GM12878 (cell line): ENCODE data around the gene BTNL2. TPM values are rescaled to one million over a fixed set of nuclear protein-coding genes. Genes with fewer than 3 reads are reported as not detected.

Experiments
- ATAC-seq: fragments of 200-7000 bp; cut with Tn5 transposase; 3 replicates; pipeline ENCODE4 v1.9.1; 2020; ENCODE audit warnings: mild to moderate bottlenecking, moderate library complexity
- BruUV-seq: library from RNA; stranded (reverse); fragments of 400-500 nt; replicated peaks from 2 replicates; lab custom pipeline; 2021; lab: Mats Ljungman, UMichigan
- CTCF ChIA-PET: fragments of 300-600 bp; sonication (Branson Sonifier 250); formaldehyde crosslinking; extraction: SDS; loops from one replicate; lab custom pipeline; 2021; ENCODE audit warnings: inconsistent platforms; lab: Yijun Ruan, JAX
- POLR2A ChIA-PET: fragments of 350-600 bp; formaldehyde crosslinking; extraction: SDS; loops from one replicate; lab custom pipeline; 2021; ENCODE audit warnings: inconsistent platforms; lab: Charles Lee
- RAD21 ChIA-PET: fragments of 300-600 bp; sonication (Branson Sonifier 250); formaldehyde crosslinking; loops from one replicate; lab custom pipeline; 2023; ENCODE audit warnings: antibody characterized with exemption; ENCODE audit not compliant: unreplicated experiment; lab: Charles Lee
- SMC1A ChIA-PET: fragments of 300-600 bp; sonication (Branson Sonifier 250); formaldehyde crosslinking; loops from one replicate; lab custom pipeline; 2023; ENCODE audit not compliant: unreplicated experiment, uncharacterized antibody; lab: Charles Lee
- DNase-seq: peaks from one replicate; pipeline ENCODE4 v3.0.0-alpha.2; 2011; ENCODE audit warnings: low read depth, low spot score
- FAIRE-seq: peaks from 3 replicates; lab custom pipeline; 2011; peaks lifted over from hg19 to GRCh38; lab: Jason Lieb, UNC
- H2AFZ ChIP-seq: 2 replicates; pipeline ENCODE4 v1.6.0; 2011; ENCODE audit warnings: low read depth, low read length, control low read depth; ENCODE audit not compliant: control insufficient read depth
- H3K27ac ChIP-seq: 2 replicates; pipeline ENCODE4 v1.5.1; 2011; ENCODE audit warnings: control low read depth; ENCODE audit not compliant: control insufficient read depth, insufficient read depth
- H3K27me3 ChIP-seq, 2 experiments: replicated peaks in 1 of 2; 2 replicates each; pipeline versions ENCODE4 v1.6.0 to v1.6.1; 2011; ENCODE audit warnings: low read length in 1 of 2; ENCODE audit not compliant: control insufficient read depth in 2 of 2, insufficient read depth in 2 of 2
- H3K36me3 ChIP-seq, 2 experiments: 2 replicates each; pipeline ENCODE4 v1.5.1; 2011; ENCODE audit warnings: low read length in 1 of 2; ENCODE audit not compliant: control insufficient read depth in 2 of 2, insufficient read depth in 2 of 2
- H3K4me1 ChIP-seq: 2 replicates; pipeline ENCODE4 v1.6.1; 2011; ENCODE audit warnings: mild to moderate bottlenecking, low read length, moderate library complexity, mixed read lengths; ENCODE audit not compliant: control insufficient read depth, insufficient read depth
- H3K4me2 ChIP-seq: 2 replicates; pipeline ENCODE4 v1.6.0; 2011; ENCODE audit warnings: control low read depth; ENCODE audit not compliant: control insufficient read depth, insufficient read depth
- H3K4me3 ChIP-seq: fragments of 200-600 bp; sonication (generic); 2 replicates; pipeline ENCODE4 v1.5.1; 2016
- H3K79me2 ChIP-seq: 2 replicates; pipeline ENCODE4 v1.6.0; 2011; ENCODE audit warnings: low read length; ENCODE audit not compliant: control insufficient read depth, insufficient read depth
- H3K9ac ChIP-seq: 2 replicates; pipeline ENCODE4 v1.8.0; 2011; ENCODE audit warnings: low read length, control low read depth, mixed read lengths; ENCODE audit not compliant: control insufficient read depth, insufficient read depth
- H3K9me3 ChIP-seq: replicated peaks from 3 replicates; pipeline ENCODE4 v1.5.1; 2011; ENCODE audit warnings: mild to moderate bottlenecking, low read length; ENCODE audit not compliant: control insufficient read depth, insufficient read depth
- H4K20me1 ChIP-seq: 2 replicates; pipeline ENCODE4 v1.6.0; 2011; ENCODE audit not compliant: control insufficient read depth, insufficient read depth
- CBX5 ChIP-seq: sonication (generic); IDR thresholded peaks from 2 replicates; pipeline ENCODE4 v1.6.1; 2016; ENCODE audit warnings: low read depth, moderate library complexity, mild to moderate bottlenecking, inconsistent platforms
- CHD4 ChIP-seq: fragments of 200-600 bp; sonication (generic); IDR thresholded peaks from 2 replicates; pipeline ENCODE4 v1.6.1; 2016; ENCODE audit warnings: mild to moderate bottlenecking
- CREM ChIP-seq: IDR thresholded peaks from 2 replicates; pipeline ENCODE4 v1.6.1; 2014; ENCODE audit warnings: antibody characterized with exemption, low read depth
- ETV6 ChIP-seq, 2 experiments: fragments of 450-650 bp in 1 of 2; IDR thresholded peaks in 1 of 2; conservative IDR thresholded peaks in 1 of 2; 2 replicates each; pipeline ENCODE4 v1.6.1; 2014; ENCODE audit warnings: antibody characterized with exemption in 1 of 2, borderline replicate concordance in 1 of 2, low read depth in 1 of 2, mild to moderate bottlenecking in 1 of 2, moderate library complexity in 1 of 2
- IRF4 ChIP-seq: IDR thresholded peaks from 2 replicates; pipeline ENCODE4 v1.6.1; 2011; ENCODE audit warnings: low read depth, low read length
- NR2F1 ChIP-seq: fragments of 450-650 bp; conservative IDR thresholded peaks from 2 replicates; pipeline ENCODE4 v1.6.1; 2017; ENCODE audit warnings: mild to moderate bottlenecking
- RAD21 ChIP-seq: IDR thresholded peaks from 2 replicates; pipeline ENCODE4 v1.6.1; 2011; ENCODE audit warnings: mild to moderate bottlenecking, low read depth, low read length, moderate library complexity; ENCODE audit not compliant: insufficient read depth
- RAD51 ChIP-seq: fragments of 450-650 bp; IDR thresholded peaks from 2 replicates; pipeline ENCODE4 v1.6.1; 2016; ENCODE audit warnings: moderate library complexity, mild to moderate bottlenecking, inconsistent platforms
- RFX5 ChIP-seq: IDR thresholded peaks from 2 replicates; pipeline ENCODE4 v1.6.1; 2011; ENCODE audit warnings: low read depth, low read length, improper control_type of control experiment
- SMAD5 ChIP-seq: IDR thresholded peaks from 2 replicates; pipeline ENCODE4 v1.6.1; 2016; ENCODE audit warnings: antibody characterized with exemption, low read depth
- SUPT20H ChIP-seq: IDR thresholded peaks from 2 replicates; pipeline ENCODE4 v1.6.1; 2011; ENCODE audit warnings: low read depth, mild to moderate bottlenecking, low read length, moderate library complexity, borderline replicate concordance; ENCODE audit not compliant: control insufficient read depth
- WRNIP1 ChIP-seq: IDR thresholded peaks from 2 replicates; pipeline ENCODE4 v1.6.1; 2011; ENCODE audit warnings: low read depth, low read length, improper control_type of control experiment, borderline replicate concordance
- WGBS: methylation state at CpG from one replicate; pipeline ENCODE4 v1.1.6; 2016; ENCODE audit warnings: low lambda C conversion rate; ENCODE audit not compliant: insufficient replicate concordance, insufficient coverage; ENCODE audit errors: missing lambda C conversion rate; 5-methylcytosine and 5-hydroxymethylcytosine counted together
- in situ Hi-C: fragments of 300-500 bp; cut with MboI; formaldehyde crosslinking; loops from 9 replicates; pipeline ENCODE4 v1.14.3; 2018; ENCODE audit warnings: mixed read lengths
- intact Hi-C: fragments of 100-400 bp; cut with micrococcal nuclease; formaldehyde crosslinking; loops from one replicate; pipeline ENCODE4 v1.14.2; 2022; ENCODE audit not compliant: unreplicated experiment
- polyA plus RNA-seq, 11 experiments: library from polyadenylated mRNA; depleted of rRNA in 4 of 11; unstranded in 6 of 11; stranded (reverse) in 5 of 11; fragments of >200 nt; fragmentation: Nextera tagmentation in 4 of 11; fragmentation: Illumina TruSeq in 1 of 11; extraction: Ambion mirVana in 4 of 11; extraction: Trizol in 1 of 11; gene quantifications; 1 replicate in 1 of 11; 2 replicates in 10 of 11; pipeline versions ENCODE4 v1.2.1 to v1.2.3, GENCODE V29; 2011 to 2016; ENCODE audit warnings: inconsistent platforms in 2 of 11, missing spikeins in 2 of 11, low read depth in 1 of 11
- total RNA-seq, 4 experiments: library from RNA; depleted of rRNA in 3 of 4; stranded (reverse); fragments of >200 nt in 3 of 4; fragmentation: Illumina TruSeq in 1 of 4; extraction: Trizol in 1 of 4; gene quantifications; 2 replicates each; pipeline versions ENCODE4 v1.2.1 to v1.2.3, GENCODE V29; 2013 to 2021
- TF ChIP-seq, protein P1 (sequence below), 3 experiments: IDR thresholded peaks in 2 of 3; conservative IDR thresholded peaks in 1 of 3; 2 replicates each; pipeline ENCODE4 v1.5.1; 2011; ENCODE audit warnings: low read depth in 3 of 3, low read length in 3 of 3, mild to moderate bottlenecking in 3 of 3, control low read depth in 2 of 3, moderate library complexity in 2 of 3, inconsistent platforms in 1 of 3, mixed read lengths in 1 of 3; ENCODE audit not compliant: control insufficient read depth in 2 of 3, insufficient read depth in 1 of 3; ENCODE audit errors: extremely low read depth in 1 of 3
- TF ChIP-seq, protein P2 (sequence below): fragments of 450-650 bp; IDR thresholded peaks from 2 replicates; pipeline ENCODE4 v1.6.1; 2016; ENCODE audit warnings: mild to moderate bottlenecking

The BTNL2 gene
- total and polyA plus RNA-seq, 10 of the 15 experiments (the other 5 are each of a cell fraction or from before 2014, with no cell fraction given) = 0.11 to 0.29 (median 0.26) TPM; not detected in 5

DNA sequence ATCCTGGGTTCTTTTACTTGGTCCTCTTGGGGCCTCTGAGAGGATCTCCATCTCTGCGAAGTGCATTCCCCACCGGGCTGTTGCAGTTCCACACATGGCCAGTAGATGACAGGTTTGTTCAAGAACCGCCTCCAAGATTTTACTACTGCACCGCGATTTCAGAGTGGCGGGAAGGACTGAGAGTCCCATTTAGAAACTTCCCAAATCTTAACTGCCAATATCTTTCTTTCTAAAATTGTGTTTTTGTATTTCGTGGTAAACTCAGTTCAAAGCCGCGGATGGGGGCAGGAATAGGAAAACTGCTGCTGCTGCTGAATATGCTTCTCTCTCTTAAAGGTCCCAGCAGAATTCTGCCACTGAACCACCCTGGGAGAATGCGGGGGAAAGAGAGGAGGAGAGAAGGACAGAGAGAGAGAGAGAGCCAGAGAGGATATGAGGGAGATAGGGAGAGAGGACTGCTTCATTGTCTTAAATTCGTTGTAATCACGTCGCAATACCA, 8.6 kb upstream of the BTNL2 start (continued):
- TF ChIP-seq ETV6 (conservative IDR thresholded peaks at IDR 0.05 in 1 of 2, IDR thresholded peaks at IDR 0.05 in 1 of 2; ENCODE audit: borderline replicate concordance in 1 of 2, low read depth in 1 of 2) (no peak), CREM (0 out of 2 replicates have a peak, but pooled peaks have one; percentile 9)
- TF ChIP-seq, protein P1, sequence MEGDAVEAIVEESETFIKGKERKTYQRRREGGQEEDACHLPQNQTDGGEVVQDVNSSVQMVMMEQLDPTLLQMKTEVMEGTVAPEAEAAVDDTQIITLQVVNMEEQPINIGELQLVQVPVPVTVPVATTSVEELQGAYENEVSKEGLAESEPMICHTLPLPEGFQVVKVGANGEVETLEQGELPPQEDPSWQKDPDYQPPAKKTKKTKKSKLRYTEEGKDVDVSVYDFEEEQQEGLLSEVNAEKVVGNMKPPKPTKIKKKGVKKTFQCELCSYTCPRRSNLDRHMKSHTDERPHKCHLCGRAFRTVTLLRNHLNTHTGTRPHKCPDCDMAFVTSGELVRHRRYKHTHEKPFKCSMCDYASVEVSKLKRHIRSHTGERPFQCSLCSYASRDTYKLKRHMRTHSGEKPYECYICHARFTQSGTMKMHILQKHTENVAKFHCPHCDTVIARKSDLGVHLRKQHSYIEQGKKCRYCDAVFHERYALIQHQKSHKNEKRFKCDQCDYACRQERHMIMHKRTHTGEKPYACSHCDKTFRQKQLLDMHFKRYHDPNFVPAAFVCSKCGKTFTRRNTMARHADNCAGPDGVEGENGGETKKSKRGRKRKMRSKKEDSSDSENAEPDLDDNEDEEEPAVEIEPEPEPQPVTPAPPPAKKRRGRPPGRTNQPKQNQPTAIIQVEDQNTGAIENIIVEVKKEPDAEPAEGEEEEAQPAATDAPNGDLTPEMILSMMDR (IDR thresholded peaks at IDR 0.05 in 2 of 3, conservative IDR thresholded peaks at IDR 0.05 in 1 of 3; ENCODE audit: control insufficient read depth in 2 of 3, extremely low read depth in 1 of 3, insufficient read depth in 1 of 3, low read depth in 3 of 3, low read length in 3 of 3) = peak; percentile 89 to 98 (median 98)
- TF ChIP-seq, protein P2, sequence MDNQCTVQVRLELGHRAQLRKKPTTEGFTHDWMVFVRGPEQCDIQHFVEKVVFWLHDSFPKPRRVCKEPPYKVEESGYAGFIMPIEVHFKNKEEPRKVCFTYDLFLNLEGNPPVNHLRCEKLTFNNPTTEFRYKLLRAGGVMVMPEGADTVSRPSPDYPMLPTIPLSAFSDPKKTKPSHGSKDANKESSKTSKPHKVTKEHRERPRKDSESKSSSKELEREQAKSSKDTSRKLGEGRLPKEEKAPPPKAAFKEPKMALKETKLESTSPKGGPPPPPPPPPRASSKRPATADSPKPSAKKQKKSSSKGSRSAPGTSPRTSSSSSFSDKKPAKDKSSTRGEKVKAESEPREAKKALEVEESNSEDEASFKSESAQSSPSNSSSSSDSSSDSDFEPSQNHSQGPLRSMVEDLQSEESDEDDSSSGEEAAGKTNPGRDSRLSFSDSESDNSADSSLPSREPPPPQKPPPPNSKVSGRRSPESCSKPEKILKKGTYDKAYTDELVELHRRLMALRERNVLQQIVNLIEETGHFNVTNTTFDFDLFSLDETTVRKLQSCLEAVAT = 0 out of 2 replicates have a peak, but pooled peaks have one; percentile 29

DNA sequence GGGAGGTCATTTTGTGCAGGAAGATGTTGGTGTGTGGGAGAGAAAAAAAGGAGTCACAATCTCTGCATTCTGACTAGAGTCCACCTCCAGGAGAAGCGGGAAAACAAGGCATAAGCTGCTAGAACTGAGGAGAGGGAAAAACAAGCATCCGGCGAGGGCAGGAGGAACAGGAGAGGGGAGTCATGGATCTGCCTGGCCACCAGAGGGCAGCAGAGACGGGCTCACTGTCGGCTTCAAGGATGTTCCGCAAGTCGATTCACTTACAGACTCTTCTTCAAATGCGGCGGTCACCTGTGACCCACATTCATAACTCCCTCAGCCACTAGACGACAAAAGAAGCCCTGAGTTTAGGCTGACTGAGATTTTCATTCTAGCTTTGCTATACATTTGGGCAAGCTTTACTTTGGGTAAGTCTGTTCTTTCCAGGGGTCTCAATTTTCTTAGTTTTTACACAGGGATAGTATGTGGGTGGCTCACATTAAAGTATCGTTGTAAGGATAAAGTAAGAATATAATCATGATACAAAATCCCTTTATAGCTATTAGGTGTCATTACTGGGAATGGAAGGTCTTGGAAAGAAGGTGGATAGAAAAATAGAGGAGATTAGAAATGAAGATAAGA, 6.6 kb upstream of the BTNL2 start:
- Histone ChIP-seq H3K9ac (no peak overlapping the region), H4K20me1 (no peaks in the 10 kb centered on the region), H3K4me2 (no peak overlapping the region; the same call in 1 of the 2 replicates), H3K27ac (no peak overlapping the region), H3K4me3 (no peak overlapping the region), H3K27me3 (no peaks in the 10 kb centered on the region; a peak in 2 of 4 replicates), H3K79me2 (no peaks in the 10 kb centered on the region), H3K36me3 (no peaks in the 10 kb centered on the region), H3K9me3 (no peaks in the 10 kb centered on the region), H2AFZ (peak overlapping the region; percentile 40; the same call in 1 of the 2 replicates), H3K4me1 (no peaks in the 10 kb centered on the region)
- CTCF ChIA-PET = interaction anchor here (0.6 to 11.1 kb wide), 44 partner anchors 10 to 550 kb away, joined by 3 to 200 read pairs (median 4); partner anchors contain the start of genes HLA-DQB1 and TAP2
- FAIRE-seq (peak; percentile 96), DNase-seq (peak; percentile 40), ATAC-seq (peak; percentile 94)
- SMC1A ChIA-PET = interaction anchor here (0.6 to 6.5 kb wide), 35 partner anchors 9 to 571 kb away, joined by 3 to 99 read pairs (median 4); partner anchors contain the start of gene TAP2
- RAD21 ChIA-PET = interaction anchor here (0.6 to 7.5 kb wide), 19 partner anchors 11 to 455 kb away, joined by 3 to 72 read pairs (median 6); no protein-coding TSS in a partner anchor
- intact Hi-C loops = loop anchor here (1.0 to 5.0 kb wide), 5 partner anchors 168 to 454 kb away; no protein-coding TSS in a partner anchor
- in situ Hi-C loops = loop anchor here (5.0 kb wide), 3 partner anchors 166 to 454 kb away; no protein-coding TSS in a partner anchor
- BruUV-seq = no TSS peak
- WGBS = 2% methylated on average over 11 of the region's 11 CpGs
- POLR2A ChIA-PET = interaction anchor here (1.4 kb wide), 1 partner anchor 455 kb away, joined by 3 read pairs; no protein-coding TSS in a partner anchor
- TF ChIP-seq RAD21 (peak; percentile 83), NR2F1 (0 out of 2 replicates have a peak, but pooled peaks have one; percentile 21), SMAD5 (no peak), CBX5 (no peak), RFX5 (0 out of 2 replicates have a peak, but pooled peaks have one; percentile 43), CHD4 (no peak), WRNIP1 (no peak), SUPT20H (no peak), IRF4 (0 out of 2 replicates have a peak, but pooled peaks have one; percentile 40), RAD51 (no peak)
- TF ChIP-seq, protein P1 (IDR thresholded peaks at IDR 0.05 in 2 of 3, conservative IDR thresholded peaks at IDR 0.05 in 1 of 3; ENCODE audit: control insufficient read depth in 2 of 3, extremely low read depth in 1 of 3, insufficient read depth in 1 of 3, low read depth in 3 of 3, low read length in 3 of 3) = peak; percentile 84 to 96 (median 94)
